Measurements from ENCODE around the gene PTPRA. TPM values are rescaled to one million over a fixed set of nuclear protein-coding genes. Genes with fewer than 3 reads are reported as not detected.

The PTPRA gene
- total and polyA plus RNA-seq, 2 of the 4 experiments (the other 2 are of a cell fraction), result 35.0 to 50.0 TPM

DNA sequence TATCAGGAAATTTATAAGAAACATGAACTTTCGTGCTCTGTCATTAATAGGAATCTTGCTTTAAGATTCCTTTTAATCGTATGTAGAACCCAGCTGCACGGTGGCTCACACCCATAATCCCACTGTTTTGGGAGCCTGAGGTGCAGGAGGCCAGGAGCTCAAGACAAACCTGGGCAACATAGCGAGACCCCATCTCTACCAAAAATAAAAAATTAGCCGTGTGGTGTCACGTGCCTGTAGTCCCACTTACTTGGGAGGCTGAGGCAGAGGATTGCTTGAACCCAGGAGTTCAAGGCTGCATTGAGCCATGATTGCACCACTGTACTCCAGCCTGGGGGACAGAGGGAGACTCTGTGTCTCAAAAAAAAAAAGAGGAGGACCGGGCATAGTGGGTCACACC lies 7.4 kb downstream of the PTPRA start:
- Histone ChIP-seq H3K14ac (replicated peaks; ENCODE audit: low read depth, low read length) (no peak overlapping the region), H3K9me1 (ENCODE audit: insufficient read depth, low read length) (peaks cover 16% of the 10 kb centered on the region), H4K91ac (ENCODE audit: insufficient read depth, low read depth, low read length) (no peak overlapping the region), H3K27me3 (ENCODE audit: control insufficient read depth, insufficient read depth, low read length) (no peaks in the 10 kb centered on the region), H2AK9ac (replicated peaks; ENCODE audit: low read depth, low read length, poor library complexity) (no peak overlapping the region), H3K18ac (ENCODE audit: low read depth, low read length) (no peak overlapping the region), H3K9ac (ENCODE audit: low read depth, low read length) (no peak overlapping the region), H2BK5ac (ENCODE audit: low read depth, low read length, poor library complexity, severe bottlenecking) (no peak overlapping the region), H2BK20ac (ENCODE audit: low read depth, low read length) (no peak overlapping the region), H3K4me1 (ENCODE audit: control insufficient read depth, insufficient read depth, low read length) (peaks cover 4% of the 10 kb centered on the region; the same call in 1 of the 2 replicates), H3K23ac (ENCODE audit: low read depth, low read length) (no peak overlapping the region), H2BK120ac (ENCODE audit: low read depth, low read length) (no peak overlapping the region), H2BK15ac (ENCODE audit: low read depth, low read length) (no peak overlapping the region), H3K56ac (ENCODE audit: extremely low read depth, insufficient read depth, low read length) (no peak overlapping the region), H2AK5ac (ENCODE audit: low read depth, low read length) (no peak overlapping the region), H3K4ac (ENCODE audit: low read depth, low read length) (no peak overlapping the region), H3K36me3 (ENCODE audit: control insufficient read depth, insufficient read depth, low read length) (no peaks in the 10 kb centered on the region), H3K27ac (ENCODE audit: insufficient read depth, low read length) (peak overlapping the region; percentile 13; the same call in 1 of the 2 replicates), H3K9me3 (ENCODE audit: control insufficient read depth, insufficient read depth, low read length) (no peaks in the 10 kb centered on the region), H4K20me1 (ENCODE audit: insufficient read depth, low read length) (peaks cover 47% of the 10 kb centered on the region), H4K5ac (ENCODE audit: low read depth, low read length) (no peak overlapping the region), H4K8ac (ENCODE audit: low read depth in 2 of 2, low read length in 2 of 2) (no peak overlapping the region), H2AFZ (replicated peaks; ENCODE audit: low read length, poor library complexity) (no peak overlapping the region), H3K4me2 (ENCODE audit: low read depth, low read length) (no peak overlapping the region), H3K4me3 (ENCODE audit: insufficient read depth, low read depth, low read length) (no peak overlapping the region), H3K79me1 (ENCODE audit: low read depth in 1 of 2, low read length in 2 of 2) (peaks cover 12 to 70% of the 10 kb centered on the region in 2 experiments)
- DNase-seq (no peak), ATAC-seq (ENCODE audit: low read depth) (no peak)
- 100% methylated on average over 2 of the region's 7 CpGs; no CpG with 5 or more reads in 1 of the 2 experiments for WGBS, 2 experiments (ENCODE audit: extremely low coverage in 2 of 2, insufficient read length in 1 of 2)
- BruUV-seq (replicated peaks), result no TSS peak
- intact Hi-C loops (cut with micrococcal nuclease) (no loop called here), dilution Hi-C loops (cut with HindIII; ENCODE audit: low sequenced_read_pairs, unreplicated experiment) (no loop called here), in situ Hi-C loops (cut with MboI; ENCODE audit: low sequenced_read_pairs) (no loop called here)
- CTCF ChIA-PET, result no interaction called here
- POLR2A ChIA-PET (ENCODE audit: unreplicated experiment), result no interaction called here
- no peak for TF ChIP-seq POLR2A (IDR thresholded peaks at IDR 0.05; ENCODE audit: low read depth, low read length)
- TF ChIP-seq MAZ (IDR thresholded peaks at IDR 0.05; ENCODE audit: borderline replicate concordance, low read depth, low read length), result no peak
- TF ChIP-seq CEBPB (IDR thresholded peaks at IDR 0.05; ENCODE audit: low read depth, low read length), result no peak
- no peak for TF ChIP-seq CTCF (conservative IDR thresholded peaks at IDR 0.05; ENCODE audit: low read depth, low read length)
- TF ChIP-seq CHD1 (IDR thresholded peaks at IDR 0.05; ENCODE audit: low read depth, low read length), result no peak
- no peak for TF ChIP-seq RFX5 (IDR thresholded peaks at IDR 0.05; ENCODE audit: low read depth, low read length)
- no peak for TF ChIP-seq NFE2L2 (IDR thresholded peaks at IDR 0.05; ENCODE audit: low read depth, low read length)
- no peak for TF ChIP-seq BHLHE40 (IDR thresholded peaks at IDR 0.05; ENCODE audit: low read depth, low read length)
- TF ChIP-seq FOS (IDR thresholded peaks at IDR 0.05; ENCODE audit: low read depth, low read length), result no peak
- no peak for TF ChIP-seq RAD21 (IDR thresholded peaks at IDR 0.05; ENCODE audit: low read length)
- no peak for TF ChIP-seq MXI1 (IDR thresholded peaks at IDR 0.05; ENCODE audit: borderline replicate concordance, low read depth, low read length)
- TF ChIP-seq, protein P1, sequence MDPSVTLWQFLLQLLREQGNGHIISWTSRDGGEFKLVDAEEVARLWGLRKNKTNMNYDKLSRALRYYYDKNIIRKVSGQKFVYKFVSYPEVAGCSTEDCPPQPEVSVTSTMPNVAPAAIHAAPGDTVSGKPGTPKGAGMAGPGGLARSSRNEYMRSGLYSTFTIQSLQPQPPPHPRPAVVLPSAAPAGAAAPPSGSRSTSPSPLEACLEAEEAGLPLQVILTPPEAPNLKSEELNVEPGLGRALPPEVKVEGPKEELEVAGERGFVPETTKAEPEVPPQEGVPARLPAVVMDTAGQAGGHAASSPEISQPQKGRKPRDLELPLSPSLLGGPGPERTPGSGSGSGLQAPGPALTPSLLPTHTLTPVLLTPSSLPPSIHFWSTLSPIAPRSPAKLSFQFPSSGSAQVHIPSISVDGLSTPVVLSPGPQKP (IDR thresholded peaks at IDR 0.05; ENCODE audit: borderline replicate concordance, low read depth, low read length), result no peak
- no peak for TF ChIP-seq RCOR1 (IDR thresholded peaks at IDR 0.05; ENCODE audit: insufficient replicate concordance, low read length)
- TF ChIP-seq MAFK (IDR thresholded peaks at IDR 0.05; ENCODE audit: low read depth, low read length), result no peak
- no peak for TF ChIP-seq USF2 (IDR thresholded peaks at IDR 0.05; ENCODE audit: low read depth, low read length)
- TF ChIP-seq SMC3 (IDR thresholded peaks at IDR 0.05; ENCODE audit: low read depth, low read length), result no peak

Data from IMR-90 (cell line).